HG03064 (cell line): ENCODE data around the gene KCNN1.
"Not testable (repeated sequence)": the region's sequence is repeated elsewhere in the genome, so short reads cannot be mapped to it uniquely, and the experiment has no call there.

Experiments used
- ATAC-seq: cut with Tn5 transposase; IDR thresholded peaks from one replicate; pipeline ENCODE4 v1.9.1; 2021; ENCODE audit warnings: low read depth; ENCODE audit not compliant: unreplicated experiment

Gene KCNN1

DNA sequence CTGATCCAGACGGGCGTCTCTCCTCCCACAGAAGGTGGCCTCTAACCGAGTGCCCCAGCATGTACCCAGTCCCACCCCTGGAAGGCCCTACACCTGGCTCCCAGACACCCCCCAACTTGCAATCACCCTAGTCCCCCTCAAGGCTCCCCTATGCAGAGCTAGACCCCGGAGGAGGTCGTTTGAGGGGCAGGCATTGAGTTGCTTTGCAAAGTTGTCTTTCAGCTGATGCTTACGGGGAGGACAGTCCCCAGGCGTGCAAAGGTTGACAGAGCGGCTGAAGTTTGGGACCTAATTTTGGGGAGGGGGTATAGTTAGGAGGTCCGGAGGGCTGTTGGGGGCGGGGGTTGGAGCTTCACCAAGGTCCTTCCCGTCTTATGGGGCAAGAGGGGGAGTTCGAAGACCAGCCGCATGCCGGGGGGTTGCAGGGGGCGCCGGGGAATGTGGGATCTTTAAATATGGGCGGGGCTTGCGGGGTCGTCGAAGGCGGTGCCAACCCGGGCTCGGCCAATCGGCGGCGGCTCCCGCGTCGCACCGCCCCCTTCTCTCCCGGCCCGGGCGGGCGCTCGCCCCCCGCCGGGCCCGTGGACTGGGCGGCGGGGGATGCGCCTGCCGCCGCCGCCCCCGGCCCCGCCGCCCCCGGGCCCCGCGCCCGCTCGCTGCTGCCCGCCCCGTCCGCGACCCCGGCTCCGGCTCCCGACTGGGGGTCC is at the start of gene KCNN1:
Gene KCNN1, plus strand, starts transcription at position 558 of the 707 bp plus-strand sequence. CDS start 6,782 bp downstream, outside the sequence.
- ATAC-seq, result no peak

DNA sequence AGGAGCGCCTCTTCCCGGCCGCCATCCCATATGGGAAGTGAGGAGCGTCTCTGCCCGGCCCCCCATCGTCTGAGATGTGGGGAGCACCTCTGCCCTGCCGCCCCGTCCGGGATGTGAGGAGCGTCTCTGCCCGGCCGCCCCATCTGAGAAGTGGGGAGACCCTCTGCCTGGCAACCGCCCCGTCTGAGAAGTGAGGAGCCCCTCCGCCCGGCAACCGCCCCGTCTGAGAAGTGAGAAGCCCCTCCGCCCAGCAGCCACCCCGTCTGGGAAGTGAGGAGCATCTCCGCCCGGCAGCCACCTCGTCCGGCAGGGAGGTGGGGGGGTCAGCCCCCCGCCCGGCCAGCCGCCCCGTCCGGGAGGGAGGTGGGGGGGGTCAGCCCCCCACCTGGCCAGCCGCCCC is 48.8 kb upstream of the KCNN1 start:
- ATAC-seq, result not testable (repeated sequence)

DNA sequence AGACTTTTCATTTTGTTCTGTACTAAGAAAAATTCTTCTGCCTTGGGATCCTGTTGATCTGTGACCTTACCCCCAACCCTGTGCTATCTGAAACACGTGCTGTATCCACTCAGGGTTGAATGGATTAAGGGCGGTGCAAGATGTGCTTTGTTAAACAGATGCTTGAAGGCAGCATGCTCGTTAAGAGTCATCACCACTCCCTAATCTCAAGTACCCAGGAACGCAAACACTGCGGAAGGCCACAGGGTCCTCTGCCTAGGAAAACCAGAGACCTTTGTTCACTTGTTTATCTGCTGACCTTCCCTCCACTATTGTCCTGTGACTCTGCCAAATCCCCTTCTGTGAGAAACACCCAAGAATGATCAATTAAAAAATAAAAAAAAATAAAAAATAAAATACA is 47.8 kb upstream of the KCNN1 start:
- not testable (repeated sequence) for ATAC-seq

DNA sequence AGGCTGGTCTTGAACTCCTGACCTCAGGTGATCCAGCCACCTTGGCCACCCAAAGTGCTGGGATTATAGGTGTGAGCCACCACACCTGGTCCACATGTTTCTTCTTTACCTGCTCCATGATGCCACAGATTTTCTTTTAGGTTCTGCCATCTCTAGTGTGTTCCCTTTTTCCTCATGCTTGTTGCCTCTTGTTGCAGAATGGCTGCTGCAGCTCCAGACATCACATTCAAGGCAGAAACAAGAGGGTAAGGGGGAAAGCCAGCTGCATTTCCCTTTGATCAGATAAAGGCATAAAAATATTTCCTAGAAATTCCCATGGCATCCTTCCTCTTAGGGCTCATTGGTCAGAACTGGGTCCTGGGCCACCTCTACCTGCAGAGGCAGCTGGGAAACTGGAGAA is 46.4 kb upstream of the KCNN1 start:
- ATAC-seq, result no peak

DNA sequence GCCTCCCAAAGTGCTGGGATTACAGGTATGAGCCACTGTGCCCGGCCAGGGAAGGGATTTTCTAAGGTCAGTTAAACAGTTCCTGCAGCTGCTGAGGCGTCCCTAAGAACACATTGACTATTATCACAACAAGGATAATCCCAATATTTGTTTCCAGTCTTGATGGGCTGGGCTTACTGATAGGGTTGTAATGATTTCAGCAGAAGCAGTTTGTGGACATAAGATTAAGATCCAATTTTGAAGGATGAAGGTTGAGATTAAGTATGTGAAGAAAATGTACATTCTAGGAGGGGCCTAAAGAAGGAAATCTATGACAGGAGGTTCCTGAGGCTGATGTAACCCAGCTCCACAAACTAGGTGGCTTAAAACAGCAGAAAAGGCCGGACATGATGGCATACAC is 44.8 kb upstream of the KCNN1 start:
- ATAC-seq, result no peak

DNA sequence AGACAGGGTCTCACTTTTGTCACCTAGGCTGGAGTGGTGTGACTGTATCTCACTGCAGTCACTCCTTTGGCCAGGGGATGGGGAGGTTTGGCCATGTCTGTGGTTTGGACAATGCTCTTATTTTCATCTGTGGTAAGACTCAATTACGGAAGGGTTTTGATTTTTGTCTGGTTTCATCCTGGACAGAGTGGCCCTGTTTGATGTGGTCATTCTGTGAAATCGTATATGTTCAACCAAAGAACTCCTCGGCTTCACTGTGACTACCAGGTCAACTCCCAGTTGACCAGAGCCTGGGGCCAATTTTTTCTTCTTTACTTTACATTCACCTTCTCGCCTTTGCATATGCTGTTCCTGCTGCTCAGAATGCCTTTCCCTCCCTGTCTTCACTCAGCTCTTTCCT is 40.9 kb upstream of the KCNN1 start:
- no peak for ATAC-seq

DNA sequence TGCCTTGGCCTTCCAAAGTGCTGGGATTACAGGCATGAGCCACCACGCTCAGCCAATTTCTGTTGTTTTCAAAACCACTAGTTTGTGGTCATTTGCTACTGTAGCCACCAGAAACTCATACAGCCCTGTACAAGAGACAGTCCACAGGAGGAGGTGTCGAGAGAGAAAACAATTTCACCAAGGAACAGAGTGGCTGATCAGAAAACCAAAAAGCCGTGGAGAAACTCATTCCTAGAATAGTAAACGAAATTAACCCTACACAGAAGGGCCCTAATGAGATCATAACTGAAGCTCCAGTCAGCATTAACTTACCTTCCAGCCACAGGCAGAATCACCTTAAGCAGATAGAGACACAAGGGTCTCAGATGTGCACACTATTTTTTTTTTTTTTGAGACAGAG is 37.9 kb upstream of the KCNN1 start:
- ATAC-seq, result no peak

DNA sequence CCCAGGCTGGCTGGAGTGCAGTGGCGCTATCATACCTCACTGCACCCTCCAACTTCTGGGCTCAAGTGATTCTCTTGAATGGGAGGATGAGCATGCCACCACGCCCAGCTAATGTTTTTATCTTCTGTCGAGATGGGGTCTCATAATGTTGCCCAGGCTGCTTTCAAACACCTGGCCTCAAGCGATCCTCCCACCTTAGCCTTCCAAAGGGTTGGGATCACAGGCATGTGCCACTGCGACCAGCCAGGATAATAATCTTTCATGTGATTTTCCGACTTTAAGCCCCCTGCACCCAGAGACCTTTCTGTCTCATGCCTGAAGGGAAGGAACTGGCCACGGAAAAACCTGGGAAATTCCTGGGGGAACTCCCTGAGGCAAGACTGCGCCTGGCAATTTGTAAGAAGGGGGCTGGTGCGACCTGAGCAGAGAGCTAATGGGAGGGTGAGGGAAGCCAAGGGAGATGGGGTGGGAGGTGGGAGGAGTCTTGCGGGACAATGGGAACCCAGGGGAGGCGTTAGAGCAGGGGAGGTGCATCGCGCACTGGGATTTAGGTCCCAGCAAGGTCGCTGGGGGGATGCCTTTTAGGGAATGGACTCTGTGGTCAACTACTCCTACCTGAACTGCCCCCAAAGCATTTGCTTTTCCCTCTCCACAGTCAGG is 35.2 kb upstream of the KCNN1 start:
- no peak for ATAC-seq

DNA sequence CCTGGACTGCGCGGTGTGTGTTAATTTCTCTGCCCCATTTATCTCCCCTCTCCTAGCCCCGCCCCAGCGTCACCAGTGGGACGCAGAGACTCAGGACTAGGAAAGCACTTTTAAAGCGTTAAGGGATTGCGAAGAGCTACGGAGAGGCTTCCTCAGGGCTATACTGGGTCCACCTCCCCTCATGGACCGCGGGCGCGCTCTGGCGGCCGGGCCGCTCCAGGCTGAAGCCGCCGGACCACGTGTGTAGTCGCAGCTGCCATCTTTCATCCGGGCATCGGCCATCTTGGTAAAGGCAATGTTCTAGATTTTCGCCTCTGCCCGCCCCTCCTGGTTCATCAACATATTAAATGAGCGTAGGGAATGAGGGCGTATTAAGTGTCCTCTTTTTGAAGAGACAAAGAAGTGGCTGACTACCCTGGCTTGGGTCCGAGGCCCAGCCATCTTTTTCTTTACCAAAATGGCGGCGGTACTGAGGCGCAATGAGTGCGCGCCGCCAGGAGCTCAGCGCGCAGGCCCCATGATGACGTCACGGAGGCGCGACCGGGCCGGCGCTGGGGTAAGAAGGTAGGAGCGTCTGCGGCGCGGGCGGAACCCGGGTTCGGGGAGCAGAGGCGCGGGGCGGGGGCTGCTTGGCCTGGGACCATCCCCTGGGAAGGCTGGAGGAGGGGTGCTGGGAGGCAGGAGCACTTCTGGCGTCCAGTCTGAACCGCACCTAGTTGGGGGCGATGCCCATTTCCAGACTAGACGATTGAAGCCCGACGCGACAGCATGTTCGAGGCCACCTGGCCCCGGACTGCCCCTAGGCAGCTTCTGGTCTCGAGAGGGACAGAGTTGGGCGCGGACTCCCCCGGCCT is 34.2 kb upstream of the KCNN1 start, which contains the start of gene CCDC124:
Gene CCDC124, plus strand, starts transcription at position 531 of the 854 bp plus-strand sequence. CDS start 3,406 bp downstream, outside the sequence.
- ATAC-seq, result peak; percentile 63

DNA sequence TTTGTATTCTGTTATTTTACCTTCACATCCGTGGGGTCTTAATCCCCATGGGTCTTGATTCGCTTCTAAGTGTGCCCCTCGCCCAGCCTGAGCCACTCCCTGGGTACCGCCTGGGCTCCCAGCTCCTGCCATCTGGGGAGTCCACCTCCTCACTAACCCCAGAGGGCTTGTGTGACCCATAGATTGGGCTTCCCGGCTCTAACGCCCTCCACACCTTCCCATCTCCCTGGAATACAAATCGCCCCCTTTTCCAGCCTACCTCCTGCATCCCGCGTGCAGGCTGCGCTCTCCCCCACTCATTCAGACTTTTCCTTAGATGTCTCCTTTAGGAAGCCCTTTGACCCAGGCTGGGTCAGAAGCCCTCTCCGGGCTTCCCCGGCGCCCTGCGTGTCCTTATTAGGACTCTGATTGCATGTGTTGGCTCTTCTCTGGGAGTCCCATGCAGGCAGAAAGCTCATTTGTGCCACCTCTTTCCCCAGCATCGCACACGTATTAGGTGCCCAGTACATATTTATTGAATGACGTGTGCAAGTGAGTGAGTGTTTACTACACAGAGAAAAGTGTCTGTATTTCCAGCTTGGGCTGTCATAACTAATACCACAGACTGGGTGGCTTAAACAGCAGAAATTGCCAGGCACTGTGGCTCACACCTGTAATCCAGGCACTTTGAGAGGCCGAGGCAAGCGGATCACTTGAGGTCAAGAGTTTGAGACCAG is 33.3 kb upstream of the KCNN1 start:
- no peak for ATAC-seq

DNA sequence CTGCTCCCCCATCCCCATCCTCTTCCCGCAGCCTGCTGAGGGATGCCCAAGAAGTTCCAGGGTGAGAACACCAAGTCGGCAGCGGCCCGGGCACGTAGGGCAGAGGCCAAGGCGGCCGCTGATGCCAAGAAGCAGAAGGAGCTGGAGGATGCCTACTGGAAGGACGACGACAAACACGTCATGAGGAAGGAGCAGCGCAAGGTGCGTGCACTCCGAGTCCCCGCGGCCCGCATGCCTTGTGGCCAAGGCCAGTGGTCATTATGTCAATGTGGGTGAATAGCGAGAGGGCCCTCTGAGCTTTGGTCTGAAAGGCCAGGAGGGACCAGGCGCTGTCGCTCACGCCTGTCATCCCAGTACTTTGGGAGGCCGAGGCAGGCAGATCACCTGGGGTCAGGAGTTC is 30.5 kb upstream of the KCNN1 start:
- ATAC-seq, result no peak

DNA sequence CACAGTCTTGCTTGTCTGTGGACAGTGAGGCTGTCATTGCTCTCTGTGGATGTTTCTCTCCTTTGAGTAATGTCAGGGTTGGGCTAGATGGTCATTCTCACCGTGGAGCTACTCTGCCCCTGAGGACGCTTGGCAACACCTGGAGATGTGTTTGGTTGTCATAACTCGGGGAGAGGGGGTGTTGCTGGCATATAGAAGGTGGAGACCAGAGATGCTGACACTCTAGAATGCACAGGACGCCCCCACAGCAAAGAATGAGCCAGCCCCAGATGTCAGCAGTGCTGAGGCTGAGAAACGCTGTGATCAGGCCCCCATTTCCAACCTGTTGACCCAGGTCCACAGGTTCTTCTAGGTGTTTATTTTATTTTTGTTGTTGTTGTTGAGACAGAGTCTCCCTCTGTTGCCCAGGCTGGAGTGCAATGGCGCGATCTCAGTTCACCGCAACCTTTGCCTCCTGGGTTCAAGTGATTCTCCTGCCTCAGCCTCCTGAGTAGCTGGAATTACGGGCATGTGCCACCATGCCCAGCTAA is 29.5 kb upstream of the KCNN1 start:
- ATAC-seq, result no peak

DNA sequence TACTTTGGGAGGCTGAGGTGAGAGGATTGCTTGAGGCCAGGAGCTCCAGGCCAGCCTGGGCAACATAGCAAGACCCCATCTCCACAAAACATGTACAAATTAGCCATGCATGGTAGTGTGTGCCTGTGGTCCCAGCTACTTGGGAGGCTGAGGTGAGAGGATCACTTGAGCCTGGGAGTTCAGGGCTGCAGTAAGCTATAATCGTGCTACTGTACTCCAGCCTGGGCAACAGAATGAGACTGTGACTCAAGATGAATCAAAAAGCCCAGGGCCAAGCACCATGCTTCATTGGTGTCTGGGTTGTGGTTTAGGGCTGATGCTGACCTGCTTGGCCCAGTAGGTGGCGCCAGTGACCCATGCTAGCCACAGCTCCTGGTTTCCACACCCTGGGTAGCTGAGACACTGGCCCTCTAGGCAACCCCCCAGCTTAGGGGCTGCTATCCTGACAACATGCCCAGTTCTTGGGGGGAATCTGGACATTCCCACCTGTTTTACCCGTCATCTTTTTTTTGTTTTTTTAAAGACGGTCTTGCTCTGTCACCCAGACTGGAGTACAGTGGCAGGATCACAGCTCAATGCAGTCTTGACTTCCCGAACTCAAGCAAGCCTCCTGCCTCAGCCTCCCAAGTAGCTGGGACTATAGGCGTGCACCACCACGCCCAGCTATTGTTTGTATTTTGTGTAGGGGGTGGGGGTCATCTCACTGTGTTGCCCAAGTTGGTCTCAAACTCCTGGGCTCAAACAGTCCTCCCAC is 28.6 kb upstream of the KCNN1 start:
- ATAC-seq, result no peak

DNA sequence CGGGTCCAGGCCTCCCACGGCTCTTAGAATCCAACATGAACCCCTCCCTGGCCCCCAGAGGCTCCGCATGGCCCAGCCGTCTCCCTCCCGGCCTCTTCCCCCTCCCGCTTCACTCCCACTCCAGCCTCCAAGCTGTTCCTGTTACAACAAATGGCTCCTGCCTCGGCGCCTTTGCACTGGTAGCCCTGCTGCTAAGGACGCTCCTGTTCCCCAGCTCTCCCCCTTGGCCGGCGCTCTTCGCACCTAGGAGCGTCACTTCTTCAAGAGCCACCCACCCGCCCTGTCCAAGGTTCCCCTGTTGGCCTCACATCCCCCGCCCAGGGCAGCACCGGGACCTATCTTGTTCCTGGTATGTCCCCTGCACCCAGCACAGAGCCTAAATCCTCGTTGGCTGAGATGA is 24.7 kb upstream of the KCNN1 start:
- ATAC-seq, result no peak

DNA sequence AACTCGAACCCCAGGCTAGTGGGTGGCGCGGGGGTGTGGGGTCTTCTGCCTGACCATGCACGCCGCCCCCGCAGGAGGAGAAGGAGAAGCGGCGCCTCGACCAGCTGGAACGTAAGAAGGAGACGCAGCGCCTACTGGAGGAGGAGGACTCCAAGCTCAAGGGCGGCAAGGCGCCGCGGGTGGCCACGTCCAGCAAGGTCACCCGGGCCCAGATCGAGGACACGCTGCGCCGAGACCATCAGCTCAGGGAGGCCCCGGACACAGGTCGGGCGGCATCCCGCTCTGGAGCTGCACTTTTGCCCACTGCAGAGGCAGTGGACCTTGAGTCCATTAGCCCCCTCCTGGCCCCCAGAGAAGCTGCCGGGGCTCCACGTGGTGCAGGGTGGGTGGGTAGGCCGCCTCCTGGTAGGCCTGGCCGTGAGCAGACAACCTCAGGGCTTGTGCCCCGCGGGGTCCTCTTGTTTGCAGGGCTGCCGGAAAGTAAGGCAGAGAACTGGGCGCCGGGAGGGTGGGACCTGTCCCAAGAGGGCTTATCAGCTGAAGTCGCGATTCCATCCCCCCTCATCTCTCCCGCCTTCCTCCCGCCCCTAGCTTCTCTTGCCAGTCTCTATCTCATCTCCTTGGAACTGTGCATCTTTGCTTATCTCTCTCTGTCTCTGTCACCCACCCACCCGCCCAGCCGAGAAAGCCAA is 24.2 kb upstream of the KCNN1 start:
- no peak for ATAC-seq

DNA sequence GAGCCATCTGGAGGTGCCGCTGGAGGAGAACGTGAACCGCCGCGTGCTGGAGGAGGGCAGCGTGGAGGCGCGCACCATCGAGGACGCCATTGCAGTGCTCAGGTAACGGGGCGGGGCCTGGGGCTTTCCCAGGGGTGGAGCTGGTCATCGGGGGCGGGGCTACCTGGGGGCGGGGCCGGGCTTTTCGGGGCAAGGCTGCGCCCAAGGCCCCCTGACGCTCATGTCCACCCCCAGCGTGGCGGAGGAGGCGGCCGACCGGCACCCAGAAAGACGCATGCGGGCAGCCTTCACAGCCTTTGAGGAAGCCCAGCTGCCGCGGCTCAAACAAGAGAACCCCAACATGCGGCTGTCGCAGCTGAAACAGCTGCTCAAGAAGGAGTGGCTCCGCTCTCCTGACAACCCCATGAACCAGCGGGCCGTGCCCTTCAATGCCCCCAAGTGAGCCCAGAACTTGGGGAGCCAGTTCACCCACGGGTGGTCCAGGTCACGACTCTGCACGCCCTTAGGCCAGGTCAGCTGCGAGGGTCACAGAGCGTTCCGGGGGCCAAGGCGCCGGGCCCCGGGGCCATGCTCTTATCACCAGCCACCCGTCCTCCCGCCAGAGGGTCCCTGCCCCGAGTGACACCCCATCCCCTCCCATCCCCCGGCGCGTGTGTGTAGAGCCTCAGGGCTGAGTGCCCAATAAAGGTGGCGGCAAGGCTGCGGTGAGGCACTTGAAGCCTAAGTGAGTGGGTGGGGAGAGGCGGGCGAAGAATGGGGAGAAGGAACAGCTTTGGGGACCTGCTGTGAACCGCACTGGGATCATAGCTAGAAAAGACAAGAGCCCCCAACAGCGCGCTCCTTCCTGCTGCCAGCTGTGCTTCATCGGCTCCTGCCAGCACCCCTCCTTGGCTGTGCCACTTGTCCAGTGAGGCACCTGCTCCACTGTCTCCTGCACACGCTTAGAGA is 23.4 kb upstream of the KCNN1 start:
- ATAC-seq, result no peak

DNA sequence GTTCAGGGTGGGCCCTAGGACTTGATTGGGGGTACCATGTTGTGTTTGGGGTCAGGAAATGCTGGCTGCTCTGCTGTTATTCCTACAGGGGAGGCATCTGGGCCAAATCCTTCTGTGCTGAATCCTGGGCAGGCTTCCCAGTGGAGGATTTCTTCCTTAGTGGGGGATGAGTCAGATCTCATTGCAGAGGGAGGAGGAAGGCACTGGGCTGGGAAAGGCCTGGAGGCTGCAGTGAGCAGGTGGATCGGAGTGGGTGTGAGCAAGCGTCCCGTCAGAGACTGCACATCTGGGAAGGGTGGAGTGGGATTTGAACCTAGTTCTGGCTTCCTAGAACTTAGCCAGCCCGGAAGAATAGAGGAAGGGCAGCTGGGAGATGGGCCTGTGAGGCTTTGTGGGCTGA is 22.6 kb upstream of the KCNN1 start:
- ATAC-seq, result no peak
